ENCODE results near the gene FAM184B. TPM values are rescaled to one million over a fixed set of nuclear protein-coding genes. Genes with fewer than 3 reads are reported as not detected.

The FAM184B gene
- total RNA-seq, 1 donor from 2014 or later = 0.02 TPM

DNA sequence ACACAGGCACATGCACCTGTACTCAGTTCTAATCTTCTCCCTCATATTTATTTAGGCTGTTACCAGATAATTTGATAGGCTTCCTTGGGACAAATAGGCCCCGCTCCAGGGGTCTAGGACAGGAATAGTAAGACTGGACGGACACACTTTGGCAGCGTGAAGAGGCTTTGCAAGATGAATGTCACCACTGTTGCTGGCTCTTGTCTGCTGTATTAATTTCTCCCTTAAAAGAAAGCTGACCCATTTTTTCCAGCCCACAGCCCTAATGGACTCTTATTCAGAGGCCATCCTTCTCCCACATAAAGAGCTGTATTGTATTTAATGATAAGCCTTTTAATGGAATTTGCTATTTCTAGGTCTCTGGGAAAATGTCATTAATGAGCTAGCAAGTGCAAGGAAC lies 18.0 kb downstream of the FAM184B start:
- H3K27me3 Mint-ChIP-seq = no peaks in the 10 kb centered on the region
- TF ChIP-seq, protein P1, sequence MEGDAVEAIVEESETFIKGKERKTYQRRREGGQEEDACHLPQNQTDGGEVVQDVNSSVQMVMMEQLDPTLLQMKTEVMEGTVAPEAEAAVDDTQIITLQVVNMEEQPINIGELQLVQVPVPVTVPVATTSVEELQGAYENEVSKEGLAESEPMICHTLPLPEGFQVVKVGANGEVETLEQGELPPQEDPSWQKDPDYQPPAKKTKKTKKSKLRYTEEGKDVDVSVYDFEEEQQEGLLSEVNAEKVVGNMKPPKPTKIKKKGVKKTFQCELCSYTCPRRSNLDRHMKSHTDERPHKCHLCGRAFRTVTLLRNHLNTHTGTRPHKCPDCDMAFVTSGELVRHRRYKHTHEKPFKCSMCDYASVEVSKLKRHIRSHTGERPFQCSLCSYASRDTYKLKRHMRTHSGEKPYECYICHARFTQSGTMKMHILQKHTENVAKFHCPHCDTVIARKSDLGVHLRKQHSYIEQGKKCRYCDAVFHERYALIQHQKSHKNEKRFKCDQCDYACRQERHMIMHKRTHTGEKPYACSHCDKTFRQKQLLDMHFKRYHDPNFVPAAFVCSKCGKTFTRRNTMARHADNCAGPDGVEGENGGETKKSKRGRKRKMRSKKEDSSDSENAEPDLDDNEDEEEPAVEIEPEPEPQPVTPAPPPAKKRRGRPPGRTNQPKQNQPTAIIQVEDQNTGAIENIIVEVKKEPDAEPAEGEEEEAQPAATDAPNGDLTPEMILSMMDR (IDR thresholded peaks at IDR 0.05) = no peak
- no peaks in the 10 kb centered on the region for H3K36me3 Mint-ChIP-seq (ENCODE audit: low read depth)
- H3K4me3 Mint-ChIP-seq = no peak overlapping the region
- no peak for DNase-seq
- ChIA-PET POLR2A (no interaction called here), CTCF (no interaction called here)
- no peak for ATAC-seq (ENCODE audit: low read depth)
- no peaks in the 10 kb centered on the region for H3K4me1 Mint-ChIP-seq
- intact Hi-C loops (cut with micrococcal nuclease) = no loop called here
- no peak overlapping the region for H3K27ac Mint-ChIP-seq
- H3K9me3 Mint-ChIP-seq = no peaks in the 10 kb centered on the region

DNA sequence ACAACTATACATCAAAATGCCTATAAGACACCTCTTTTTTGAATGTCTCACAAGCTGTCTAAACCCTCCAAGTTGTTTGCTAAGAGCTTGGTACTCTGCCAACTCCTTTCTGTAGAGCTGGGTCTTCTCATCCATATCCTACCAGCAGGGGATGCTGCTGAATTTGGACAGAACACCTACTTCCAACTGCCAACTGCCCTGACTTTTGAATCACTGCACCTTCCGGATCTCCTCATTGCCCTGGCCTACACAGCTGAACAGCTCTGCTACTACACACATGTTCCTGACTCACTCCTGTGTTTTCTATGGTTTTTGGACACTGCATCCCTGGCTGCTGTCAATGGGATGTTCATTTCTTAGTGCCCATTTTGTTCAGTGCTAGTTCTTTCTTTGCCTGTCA lies 18.7 kb downstream of the FAM184B start:
- Mint-ChIP-seq H3K36me3 (ENCODE audit: low read depth) (no peaks in the 10 kb centered on the region), H3K27me3 (no peaks in the 10 kb centered on the region), H3K4me1 (no peaks in the 10 kb centered on the region), H3K27ac (no peak overlapping the region), H3K9me3 (no peaks in the 10 kb centered on the region), H3K4me3 (no peak overlapping the region)
- ChIA-PET CTCF (no interaction called here), POLR2A (no interaction called here)
- no peak for ATAC-seq (ENCODE audit: low read depth)
- TF ChIP-seq, protein P1 (IDR thresholded peaks at IDR 0.05) = no peak
- intact Hi-C loops (cut with micrococcal nuclease) = no loop called here
- DNase-seq = no peak

DNA sequence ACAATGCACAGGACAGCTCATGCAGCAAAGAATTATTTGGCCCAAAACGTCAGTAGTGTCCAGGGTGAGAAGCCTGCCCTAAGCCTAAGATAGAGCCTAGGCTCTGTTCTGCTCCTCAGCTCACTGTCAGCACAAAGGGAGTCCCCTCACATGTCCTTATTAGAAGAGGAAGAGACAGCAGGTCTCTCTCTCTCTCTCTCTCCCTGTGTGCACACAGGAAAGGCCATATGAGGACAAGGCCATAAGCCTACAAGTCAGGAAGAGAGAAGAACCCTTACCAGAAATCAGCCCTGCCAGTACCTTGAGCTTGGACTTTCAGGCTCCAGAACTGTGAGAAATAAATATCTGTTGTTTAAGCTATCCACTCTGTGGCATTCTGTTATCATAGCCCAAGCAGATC lies 20.4 kb downstream of the FAM184B start:
- Mint-ChIP-seq H3K27me3 (peaks cover under 1% of the 10 kb centered on the region), H3K4me1 (no peaks in the 10 kb centered on the region), H3K4me3 (no peak overlapping the region), H3K27ac (no peak overlapping the region), H3K9me3 (no peaks in the 10 kb centered on the region), H3K36me3 (ENCODE audit: low read depth) (no peaks in the 10 kb centered on the region)
- no peak for ATAC-seq (ENCODE audit: low read depth)
- TF ChIP-seq, protein P1 (IDR thresholded peaks at IDR 0.05) = no peak
- ChIA-PET POLR2A (no interaction called here), CTCF (no interaction called here)
- no peak for DNase-seq
- intact Hi-C loops (cut with micrococcal nuclease) = no loop called here

DNA sequence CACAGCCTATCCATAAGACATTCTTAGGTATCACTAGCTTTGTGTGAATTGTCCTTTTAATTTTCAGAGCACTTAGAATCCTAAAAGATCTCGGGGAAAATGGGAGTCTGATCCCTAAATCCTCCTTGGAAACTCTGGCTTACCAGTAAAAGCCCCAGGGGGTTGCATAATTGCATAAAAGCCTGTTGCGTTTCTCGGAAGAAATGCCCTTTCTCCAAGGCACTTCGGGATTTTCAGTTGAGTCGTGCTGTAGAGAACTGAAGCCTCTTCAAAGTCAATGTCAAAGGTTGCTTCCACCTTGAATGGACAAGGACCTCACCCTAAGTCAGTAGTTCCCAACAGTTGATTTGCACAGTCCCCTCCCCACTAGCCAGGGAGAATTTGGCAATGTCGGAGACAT lies 20.8 kb downstream of the FAM184B start:
- H3K4me3 Mint-ChIP-seq = no peak overlapping the region
- ChIA-PET CTCF (no interaction called here), POLR2A (no interaction called here)
- no peaks in the 10 kb centered on the region for H3K4me1 Mint-ChIP-seq
- intact Hi-C loops (cut with micrococcal nuclease) = no loop called here
- no peaks in the 10 kb centered on the region for H3K9me3 Mint-ChIP-seq
- ATAC-seq (ENCODE audit: low read depth) = no peak
- H3K36me3 Mint-ChIP-seq (ENCODE audit: low read depth) = no peaks in the 10 kb centered on the region
- DNase-seq = no peak
- H3K27ac Mint-ChIP-seq = no peak overlapping the region
- peaks cover 3% of the 10 kb centered on the region for H3K27me3 Mint-ChIP-seq
- TF ChIP-seq, protein P1 (IDR thresholded peaks at IDR 0.05) = no peak

DNA sequence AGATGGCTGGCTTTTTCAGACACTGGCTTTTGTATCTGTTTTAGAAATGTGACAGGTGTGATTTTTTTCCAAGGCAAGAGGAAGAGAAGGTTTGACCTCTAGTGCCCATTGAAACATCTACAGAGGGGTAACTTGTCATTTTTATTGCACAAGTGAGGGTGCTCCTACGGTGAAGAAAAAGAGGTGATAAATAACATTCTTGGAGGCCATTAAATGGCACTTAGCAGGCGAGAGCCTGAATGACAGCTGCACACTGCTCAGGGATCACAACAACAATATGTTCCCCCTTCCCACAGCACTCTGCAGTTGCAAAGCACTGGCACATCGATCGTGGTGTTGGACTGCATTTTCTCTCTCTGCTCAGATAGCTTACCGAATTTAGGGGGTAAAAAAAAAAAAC lies 22.9 kb downstream of the FAM184B start:
- CTCF ChIA-PET = no interaction called here
- peaks cover 6% of the 10 kb centered on the region for H3K27me3 Mint-ChIP-seq
- no peak for ATAC-seq (ENCODE audit: low read depth)

More for the DNA sequence above, 22.9 kb downstream of the FAM184B start:
- Mint-ChIP-seq H3K4me3 (no peak overlapping the region), H3K36me3 (ENCODE audit: low read depth) (no peaks in the 10 kb centered on the region), H3K27ac (no peak overlapping the region), H3K4me1 (no peaks in the 10 kb centered on the region), H3K9me3 (no peaks in the 10 kb centered on the region)
- intact Hi-C loops (cut with micrococcal nuclease) = no loop called here
- no peak for DNase-seq
- POLR2A ChIA-PET = no interaction called here
- TF ChIP-seq, protein P1 (IDR thresholded peaks at IDR 0.05) = no peak
